ENCODE measurements around the gene SLC35G2. TPM values are rescaled to one million over a fixed set of nuclear protein-coding genes. Genes with fewer than 3 reads are reported as not detected.
"Not testable (repeated sequence)": the region's sequence is repeated elsewhere in the genome, so short reads cannot be mapped to it uniquely, and the experiment has no call there.

SLC35G2 gene
- total RNA-seq: 4.7 TPM
- long read RNA-seq, partial matches to known transcripts: 0 of 7 reads
- long read RNA-seq, other reads (novel, unspliced or antisense): 2 of 7 reads

GRCh38 chr3:136818769-136819391 is at the start of gene SLC35G2:
TSS of gene SLC35G2 (plus strand) at chr3:136819126. CDS start at chr3:136854461, 35,335 bp downstream.
- intact Hi-C loops (cut with DNase I): loop anchor here (1.0 to 5.0 kb wide), 5 partner anchors 44 to 194 kb away; partner anchors contain the start of genes NCK1 and STAG1
- peak; percentile 82 for DNase-seq (ENCODE audit: low spot score)

DNA sequence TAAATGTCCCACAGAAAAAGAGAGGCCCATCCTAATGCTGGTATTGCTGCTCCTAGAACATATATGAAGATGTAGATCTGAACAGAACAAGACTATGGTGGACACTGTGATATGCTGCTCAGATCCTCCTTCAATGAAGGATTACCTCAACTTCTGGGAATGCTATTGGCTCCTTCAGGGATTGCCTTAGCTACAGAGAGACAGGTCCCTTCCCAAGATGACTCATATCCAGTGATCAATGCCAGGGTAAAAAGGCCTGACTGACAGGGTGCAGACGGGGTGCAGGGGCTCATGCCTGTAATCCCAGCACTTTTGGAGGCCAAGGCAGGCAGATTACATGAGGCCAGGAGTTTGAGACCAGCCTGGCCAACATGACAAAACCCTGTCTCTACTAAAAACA is 46.2 kb upstream of the SLC35G2 start:
- intact Hi-C loops (cut with DNase I): no loop called here
- no peak for DNase-seq (ENCODE audit: low spot score)

DNA sequence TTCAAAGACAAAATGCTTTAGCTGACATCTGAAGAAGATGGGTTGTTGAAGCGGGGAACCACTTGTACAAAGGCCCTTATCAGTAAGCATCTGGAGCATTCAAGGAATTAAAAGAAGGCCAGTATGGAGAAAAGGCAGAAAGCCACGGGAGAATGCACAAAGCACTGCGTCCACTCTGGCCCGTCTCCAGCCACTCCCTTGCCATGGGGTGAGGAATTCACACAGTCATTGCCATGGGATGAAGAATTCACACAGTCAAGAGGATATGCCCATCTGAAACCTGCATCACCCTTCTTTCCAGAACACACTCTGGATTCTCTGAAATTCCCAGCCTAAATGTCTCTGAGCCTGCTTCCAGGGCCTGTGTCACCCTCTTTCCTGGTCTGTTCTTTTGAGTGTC is 40.1 kb upstream of the SLC35G2 start:
- intact Hi-C loops (cut with DNase I): no loop called here
- no peak for DNase-seq (ENCODE audit: low spot score)

GRCh38 chr3:136780741-136781140 is 38.2 kb upstream of the SLC35G2 start:
- no peak for DNase-seq (ENCODE audit: low spot score)

GRCh38 chr3:136783708-136784191 is 35.2 kb upstream of the SLC35G2 start:
- intact Hi-C loops (cut with DNase I): no loop called here
- DNase-seq (ENCODE audit: low spot score): no peak

More at GRCh38 chr3:136780741-136781140, 38.2 kb upstream of the SLC35G2 start:
- intact Hi-C loops (cut with DNase I): no loop called here

DNA sequence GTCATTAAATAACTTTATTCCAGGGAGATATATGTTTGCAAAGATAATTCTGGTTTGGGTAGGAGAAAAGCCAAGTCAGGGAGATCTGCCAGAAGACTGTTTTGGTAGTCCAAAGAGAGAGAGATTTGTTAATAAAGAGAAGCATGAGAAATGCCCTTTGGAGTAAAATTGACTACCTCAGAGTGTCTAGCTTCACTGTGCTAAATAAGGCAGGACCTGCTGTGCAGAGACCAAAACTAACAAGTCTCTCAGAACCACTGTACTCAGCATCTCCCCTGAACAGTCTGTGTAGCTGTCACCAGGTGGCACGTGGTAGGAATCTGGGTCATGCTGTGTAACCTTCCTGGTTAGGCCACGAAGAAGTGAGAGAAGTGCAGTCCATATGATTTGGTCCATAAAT is 31.6 kb upstream of the SLC35G2 start:
- intact Hi-C loops (cut with DNase I): no loop called here
- no peak for DNase-seq (ENCODE audit: low spot score)

GRCh38 chr3:136788154-136788553 is 30.8 kb upstream of the SLC35G2 start:
- intact Hi-C loops (cut with DNase I): no loop called here
- DNase-seq (ENCODE audit: low spot score): no peak

DNA sequence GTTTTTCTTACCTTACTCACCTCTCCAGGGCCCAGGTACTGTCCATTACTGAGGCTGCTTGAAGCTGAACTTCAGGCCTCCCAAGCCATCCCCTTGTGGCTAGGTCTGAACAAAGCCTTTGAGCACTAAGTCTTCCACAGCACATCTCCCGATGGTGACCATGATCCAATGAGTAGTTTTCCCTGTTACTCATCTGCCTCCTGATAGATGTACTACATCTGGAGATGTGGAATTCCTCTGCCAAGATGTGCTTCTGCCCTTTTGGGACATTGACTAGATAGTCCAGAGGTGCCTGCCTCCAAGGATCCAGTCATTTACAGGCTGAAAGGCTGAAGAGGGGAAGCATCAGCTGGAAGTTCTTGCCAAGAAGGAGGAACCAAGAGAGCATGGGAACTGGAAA is 28.9 kb upstream of the SLC35G2 start:
- intact Hi-C loops (cut with DNase I): no loop called here
- no peak for DNase-seq (ENCODE audit: low spot score)

- no peak for DNase-seq (ENCODE audit: low spot score)
- intact Hi-C loops (cut with DNase I): no loop called here
These were observed 28.1 kb upstream of the SLC35G2 start for GRCh38 chr3:136790786-136791185.

- DNase-seq (ENCODE audit: low spot score): no peak
- intact Hi-C loops (cut with DNase I): no loop called here
These were observed 26.2 kb upstream of the SLC35G2 start for GRCh38 chr3:136792556-136793330.

DNA sequence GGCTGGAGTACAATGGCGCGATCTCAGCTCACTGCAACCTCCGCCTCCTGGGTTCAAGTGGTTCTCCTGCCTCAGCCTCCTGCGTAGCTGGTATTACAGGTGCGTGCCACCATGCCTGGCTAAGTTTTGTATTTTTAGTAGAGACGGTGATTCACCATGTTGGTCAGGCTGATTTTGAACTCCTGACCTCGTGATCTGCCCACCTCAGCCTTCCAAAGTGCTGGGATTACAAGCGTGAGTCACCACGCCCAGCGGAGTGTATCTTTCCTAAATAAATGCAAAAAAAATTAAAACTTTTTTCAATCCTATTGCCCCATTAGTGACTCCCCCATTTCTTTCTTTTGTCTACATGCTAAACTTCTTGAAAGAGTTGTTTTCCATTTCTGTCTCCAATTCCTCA is 17.8 kb upstream of the SLC35G2 start:
- intact Hi-C loops (cut with DNase I): not testable (repeated sequence)

DNA sequence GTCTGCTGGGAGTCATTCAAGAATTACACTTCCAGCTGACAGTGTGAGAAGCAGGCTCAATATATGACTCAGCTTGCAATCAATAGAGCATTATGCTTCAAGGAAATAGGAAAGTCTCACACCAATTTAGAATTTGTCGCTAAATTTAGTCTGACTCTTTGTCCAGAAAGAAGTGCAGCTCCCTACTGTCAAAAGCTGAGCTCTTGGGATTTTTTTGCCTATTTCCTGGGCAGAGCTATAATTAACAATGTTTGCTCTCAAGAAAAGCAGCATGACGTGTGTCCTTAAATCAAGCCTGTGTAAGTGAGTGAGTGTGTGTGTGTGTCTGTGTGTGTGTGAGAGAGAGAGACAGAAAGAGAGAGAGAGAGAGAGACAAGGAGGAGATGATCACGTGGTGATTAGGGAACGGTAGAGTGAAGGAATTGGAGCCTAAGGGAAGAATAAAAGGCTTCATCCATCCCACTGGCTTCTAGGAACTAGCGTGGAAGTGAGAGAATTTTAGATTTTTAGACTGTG is 16.4 kb upstream of the SLC35G2 start:
- no peak for DNase-seq (ENCODE audit: low spot score)
- intact Hi-C loops (cut with DNase I): loop anchor here (1.0 kb wide), 1 partner anchor 193 kb away; no protein-coding TSS in a partner anchor

More for the DNA sequence above, 17.8 kb upstream of the SLC35G2 start:
- DNase-seq (ENCODE audit: low spot score): not testable (repeated sequence)

GRCh38 chr3:136804141-136804540 is 14.8 kb upstream of the SLC35G2 start:
- intact Hi-C loops (cut with DNase I): no loop called here
- DNase-seq (ENCODE audit: low spot score): no peak

DNA sequence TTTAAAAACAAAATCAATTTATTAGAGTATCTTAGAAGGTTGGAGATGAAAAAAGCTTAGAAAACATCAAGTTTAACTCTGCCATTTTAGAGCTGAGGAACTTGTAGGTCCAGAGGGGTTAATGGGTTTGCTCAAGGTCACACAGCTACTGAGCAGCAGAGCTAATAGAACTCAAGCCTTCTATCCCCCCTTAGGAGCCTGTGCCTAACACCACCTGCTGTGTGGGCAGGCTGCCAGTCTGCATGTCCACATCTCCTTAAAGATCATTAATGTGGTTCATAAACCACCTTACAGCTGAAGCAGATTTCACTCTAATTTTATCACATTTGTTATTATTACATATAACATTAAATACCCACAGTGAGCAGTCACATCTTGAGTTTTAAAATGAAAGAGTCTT is 14.1 kb upstream of the SLC35G2 start:
- intact Hi-C loops (cut with DNase I): no loop called here
- no peak for DNase-seq (ENCODE audit: low spot score)

GRCh38 chr3:136805795-136806194 is 13.1 kb upstream of the SLC35G2 start:
- DNase-seq (ENCODE audit: low spot score): no peak
- intact Hi-C loops (cut with DNase I): no loop called here

DNA sequence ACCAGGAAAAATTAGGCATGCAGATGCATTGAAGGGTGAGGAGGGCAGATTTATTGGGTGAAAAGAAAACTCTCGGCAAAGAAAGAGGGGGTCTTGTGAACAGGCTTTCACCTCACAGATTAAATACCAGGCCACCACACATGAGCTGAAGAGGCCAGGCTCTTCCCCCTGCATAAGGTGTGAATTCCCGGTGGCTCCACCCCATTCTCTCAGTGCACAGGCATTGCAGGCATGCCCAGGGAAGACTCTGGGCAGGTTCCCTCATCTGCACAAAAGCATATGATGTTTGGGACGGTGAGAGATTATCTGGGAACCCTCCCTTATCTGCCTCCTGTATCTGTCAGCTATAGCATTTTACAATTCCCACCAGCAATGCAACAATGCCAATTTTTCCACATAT is 7.2 kb upstream of the SLC35G2 start:
- no peak for DNase-seq (ENCODE audit: low spot score)
- intact Hi-C loops (cut with DNase I): no loop called here

- DNase-seq (ENCODE audit: low spot score): no peak
- intact Hi-C loops (cut with DNase I): loop anchor here (5.0 kb wide), 2 partner anchors 65 to 180 kb away; partner anchors contain the start of gene STAG1
These were observed 1.5 kb upstream of the SLC35G2 start for GRCh38 chr3:136817448-136817847.

- intact Hi-C loops (cut with DNase I): loop anchor here (1.0 to 5.0 kb wide), 5 partner anchors 45 to 195 kb away; partner anchors contain the start of genes NCK1 and STAG1
- peak; percentile 76 for DNase-seq (ENCODE audit: low spot score)
These were observed 646 bp upstream of the SLC35G2 start for GRCh38 chr3:136818191-136818768.

- intact Hi-C loops (cut with DNase I): loop anchor here (2.0 to 5.0 kb wide), 4 partner anchors 43 to 193 kb away; partner anchors contain the start of genes NCK1 and STAG1
- DNase-seq (ENCODE audit: low spot score): no peak
These were observed 435 bp downstream of the SLC35G2 start for GRCh38 chr3:136819392-136819730.

Data from cardiac septum (tissue), 1 donor.